ENCODE measurements around the gene LEKR1.
"Not testable (repeated sequence)": the region's sequence is repeated elsewhere in the genome, so short reads cannot be mapped to it uniquely, and the experiment has no call there.

The LEKR1 gene

GRCh38 chr3:156908398-156908797 lies 82.2 kb downstream of the LEKR1 start:
- no peak for DNase-seq (ENCODE audit: low spot score)

DNA sequence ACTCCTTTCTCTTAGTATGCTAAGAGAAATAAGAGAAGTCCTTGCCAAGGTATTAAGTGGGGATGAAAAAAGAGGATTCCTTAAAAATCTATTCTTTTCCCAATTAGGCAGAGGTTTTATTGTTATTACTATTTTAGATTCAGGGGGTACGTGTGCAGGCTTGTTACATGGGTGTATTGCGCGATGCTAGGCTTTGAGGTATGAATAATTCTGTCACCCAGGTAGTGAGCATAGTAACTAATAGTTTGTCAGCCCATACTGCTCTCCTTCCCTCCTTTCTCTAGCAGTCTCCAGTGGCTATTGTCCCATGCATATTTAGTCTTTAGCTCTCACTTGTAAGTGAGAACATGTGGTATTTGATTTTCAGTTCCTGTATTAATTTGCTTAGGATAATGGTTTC lies 83.9 kb downstream of the LEKR1 start:
- DNase-seq (ENCODE audit: low spot score): no peak

DNA sequence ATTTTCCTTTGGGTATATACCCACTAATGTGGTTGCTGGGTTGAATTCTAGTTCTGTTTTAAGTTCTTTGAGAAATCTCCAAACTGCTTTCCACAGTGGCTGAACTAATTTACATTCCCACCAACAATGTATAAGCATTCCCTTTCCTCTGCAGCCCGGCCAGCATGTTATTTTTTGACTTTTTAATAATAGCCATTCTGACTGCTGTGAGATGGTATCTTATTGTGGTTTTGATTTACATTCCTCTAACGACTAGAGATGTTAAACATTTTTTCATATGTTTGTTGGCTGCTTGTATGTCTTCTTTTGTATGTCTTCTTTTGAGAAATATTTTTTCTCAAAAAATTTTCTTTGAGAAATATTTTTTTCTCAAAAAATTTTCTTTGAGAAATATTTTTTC lies 84.7 kb downstream of the LEKR1 start:
- not testable (repeated sequence) for DNase-seq (ENCODE audit: low spot score)

DNA sequence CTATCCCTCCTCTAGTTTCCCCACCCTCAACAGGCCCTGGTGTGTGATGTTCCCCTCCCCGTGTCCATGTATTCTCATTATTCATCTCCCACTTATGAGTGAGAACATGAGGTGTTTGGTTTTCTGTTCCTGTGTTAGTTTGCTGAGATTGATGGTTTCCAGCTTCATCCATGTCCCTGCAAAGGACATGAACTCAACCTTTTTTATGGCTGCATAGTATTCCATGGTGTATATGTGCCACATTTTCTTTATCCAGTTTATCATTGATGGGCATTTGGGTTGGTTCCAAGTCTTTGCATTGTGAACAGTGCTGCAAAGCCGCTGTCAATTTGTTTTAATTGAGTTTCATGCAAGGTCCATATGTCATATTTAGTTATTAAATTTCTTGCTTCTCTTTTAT lies 88.1 kb downstream of the LEKR1 start:
- DNase-seq (ENCODE audit: low spot score): not testable (repeated sequence)

DNA sequence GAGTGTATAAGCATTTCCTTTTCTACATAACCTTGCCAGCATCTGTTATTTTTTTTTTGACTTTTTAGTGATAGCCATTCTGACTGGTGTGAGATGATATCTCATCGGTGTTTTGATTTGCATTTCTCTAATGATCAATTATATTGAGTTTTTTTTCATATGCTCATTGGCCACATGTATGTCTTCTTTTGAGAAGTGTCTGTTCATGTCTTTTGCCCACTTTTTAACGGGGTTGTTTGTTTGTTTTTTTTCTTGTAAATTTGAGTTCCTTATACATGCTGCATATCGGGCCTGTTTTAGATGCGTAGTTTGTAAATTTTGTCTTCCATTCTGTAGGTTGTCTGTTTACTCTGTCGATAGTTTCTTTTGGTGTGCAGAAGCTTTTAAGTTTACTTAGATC lies 89.2 kb downstream of the LEKR1 start:
- no peak for DNase-seq (ENCODE audit: low spot score)

- DNase-seq (ENCODE audit: low spot score): no peak
These were observed 92.6 kb downstream of the LEKR1 start for GRCh38 chr3:156918746-156919145.

- no peak for DNase-seq (ENCODE audit: low spot score)
These were observed 93.7 kb downstream of the LEKR1 start for GRCh38 chr3:156919818-156920217.

DNA sequence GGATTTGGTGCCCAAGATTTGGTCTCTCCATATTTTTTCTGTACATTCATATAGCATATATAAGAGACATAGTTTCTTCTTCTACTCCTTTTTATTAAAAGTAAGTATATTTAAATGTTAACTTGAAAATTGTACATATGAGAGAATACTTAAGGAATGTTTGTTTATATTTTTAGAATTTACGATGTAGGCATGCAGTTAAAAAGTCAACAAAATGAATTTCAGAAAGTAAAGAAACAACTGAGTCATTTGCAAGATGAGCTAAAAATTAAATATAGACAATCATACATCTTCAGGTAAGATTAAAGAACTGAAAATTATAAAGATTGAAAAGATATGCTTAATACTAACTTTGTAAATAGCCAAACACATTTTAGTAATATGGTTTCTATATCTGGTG lies 94.2 kb downstream of the LEKR1 start:
- no peak for DNase-seq (ENCODE audit: low spot score)

GRCh38 chr3:156923349-156923748 lies 97.2 kb downstream of the LEKR1 start:
- no peak for DNase-seq (ENCODE audit: low spot score)

- DNase-seq (ENCODE audit: low spot score): no peak
These were observed 112.6 kb downstream of the LEKR1 start for GRCh38 chr3:156938724-156939123.

DNA sequence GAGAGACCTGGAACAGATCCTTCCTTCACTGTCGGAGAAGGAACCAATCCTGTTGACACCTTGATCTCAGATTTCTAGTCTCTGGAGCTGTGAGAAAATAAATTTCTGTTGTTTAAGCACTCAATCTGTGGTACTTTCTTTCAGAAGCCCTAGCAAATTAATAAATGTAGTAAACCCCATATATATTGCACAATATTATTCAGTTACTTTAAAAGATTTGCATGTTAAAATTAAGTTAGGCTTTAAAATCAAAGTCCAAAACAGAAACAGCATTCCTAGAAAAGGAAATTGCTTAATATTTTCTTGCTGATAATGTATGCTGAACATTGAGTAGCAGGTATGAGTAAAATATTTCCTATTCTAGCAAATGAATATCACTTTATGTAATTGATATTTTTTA lies 113.2 kb downstream of the LEKR1 start:
- no peak for DNase-seq (ENCODE audit: low spot score)

DNA sequence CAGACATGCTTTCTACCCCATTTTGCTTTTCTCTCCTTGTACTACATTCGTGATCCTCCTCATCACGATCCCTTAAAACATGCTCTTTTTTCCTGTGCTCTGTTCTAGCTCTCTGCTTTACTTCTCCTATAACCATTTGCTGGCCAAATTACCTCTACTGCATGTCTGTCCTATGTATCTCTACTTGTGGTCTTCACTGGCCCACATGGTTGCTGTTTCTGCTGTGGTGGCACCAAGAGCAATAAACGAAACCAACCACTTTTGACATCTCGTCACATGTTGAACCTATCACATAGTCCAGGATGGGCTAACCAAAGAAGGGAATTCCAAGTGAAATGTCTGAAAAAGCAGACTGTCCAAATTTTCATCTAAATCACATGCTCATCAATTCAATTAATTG lies 115.2 kb downstream of the LEKR1 start:
- DNase-seq (ENCODE audit: low spot score): no peak

GRCh38 chr3:156948402-156949210 lies 122.5 kb downstream of the LEKR1 start:
- DNase-seq (ENCODE audit: low spot score): no peak

DNA sequence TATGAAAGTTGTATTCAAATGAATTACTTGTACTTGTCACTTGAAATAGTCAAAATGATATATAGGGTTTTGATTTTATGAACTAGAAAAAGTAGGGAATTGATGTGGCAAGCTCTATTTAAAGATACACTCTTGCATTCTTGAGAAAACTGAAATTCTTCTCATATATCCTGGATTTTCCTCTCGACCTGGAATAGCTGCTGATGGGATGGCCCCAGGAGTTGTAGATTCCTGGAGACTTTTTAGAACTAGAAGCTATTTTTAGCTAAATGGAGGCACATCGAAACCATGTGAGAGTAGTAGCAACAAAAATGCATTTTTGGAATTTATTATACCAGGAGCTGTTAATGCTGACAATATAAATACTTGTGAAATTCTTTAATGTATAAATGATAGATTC lies 125.9 kb downstream of the LEKR1 start:
- no peak for DNase-seq (ENCODE audit: low spot score)

GRCh38 chr3:156957715-156958114 lies 131.6 kb downstream of the LEKR1 start:
- no peak for DNase-seq (ENCODE audit: low spot score)

GRCh38 chr3:156963096-156963495 lies 136.9 kb downstream of the LEKR1 start:
- DNase-seq (ENCODE audit: low spot score): no peak

DNA sequence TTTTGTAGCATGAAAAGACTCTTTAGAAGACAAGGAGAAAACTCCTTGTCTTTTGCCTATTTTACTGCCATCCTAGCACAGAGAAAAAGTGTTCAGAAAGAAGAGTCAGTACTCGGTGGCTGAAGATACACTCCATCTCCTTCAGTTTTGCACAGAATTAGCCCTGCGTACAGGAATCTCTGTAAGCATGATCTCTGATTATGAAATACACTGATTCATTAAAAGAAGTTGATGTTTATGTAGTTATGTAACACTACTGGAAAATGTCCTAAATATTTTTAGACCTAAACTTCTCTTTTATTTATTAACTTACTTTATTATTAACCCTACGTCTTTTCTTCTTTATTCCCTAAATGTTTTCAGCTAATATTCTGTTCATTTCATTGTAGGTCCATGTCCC lies 138.4 kb downstream of the LEKR1 start:
- DNase-seq (ENCODE audit: low spot score): no peak

DNA sequence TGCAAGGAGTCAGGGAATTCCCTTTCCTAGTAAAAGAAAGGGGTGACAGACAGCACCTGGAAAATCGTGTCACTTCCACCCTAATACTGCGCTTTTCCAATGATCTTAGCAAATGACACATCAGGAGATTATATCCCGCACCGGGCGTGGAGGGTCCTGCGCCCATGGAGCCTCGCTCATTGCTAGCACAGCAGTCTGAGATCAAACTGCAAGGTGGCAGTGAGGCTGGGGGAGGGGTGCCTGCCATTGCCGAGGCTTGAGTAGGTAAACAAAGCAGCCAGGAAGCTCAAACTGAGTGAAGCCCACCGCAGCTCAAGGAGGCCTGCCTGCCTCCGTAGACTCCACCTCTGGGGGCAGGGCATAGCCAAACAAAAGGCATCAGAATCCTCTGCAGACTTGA lies 140.2 kb downstream of the LEKR1 start:
- DNase-seq (ENCODE audit: low spot score): not testable (repeated sequence)

- no peak for DNase-seq (ENCODE audit: low spot score)
These were observed 147.8 kb downstream of the LEKR1 start for GRCh38 chr3:156973954-156974353.

GRCh38 chr3:156974931-156975330 lies 148.8 kb downstream of the LEKR1 start:
- DNase-seq (ENCODE audit: low spot score): no peak

DNA sequence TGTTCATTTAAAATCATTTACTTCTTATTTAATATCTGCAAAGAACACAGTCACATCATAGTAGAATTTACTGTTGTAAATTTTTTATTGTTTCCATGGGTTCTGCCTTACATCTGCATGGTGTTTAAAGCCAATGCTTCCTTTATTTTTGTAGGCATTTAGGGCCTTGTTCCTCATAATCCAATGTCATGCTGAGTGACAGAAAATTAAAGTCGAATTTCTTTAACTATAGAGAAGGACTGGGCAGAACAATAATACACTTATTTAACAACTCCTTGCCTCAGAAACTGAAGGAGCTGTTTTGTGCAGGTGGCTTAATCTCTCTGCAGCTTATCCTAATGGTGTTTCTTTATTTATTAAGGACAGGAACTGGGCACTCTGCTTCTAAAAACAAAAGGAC lies 149.6 kb downstream of the LEKR1 start:
- DNase-seq (ENCODE audit: low spot score): no peak

- peak; percentile 2 for DNase-seq (ENCODE audit: low spot score)
These were observed 150.8 kb downstream of the LEKR1 start for GRCh38 chr3:156976933-156977332.

DNA sequence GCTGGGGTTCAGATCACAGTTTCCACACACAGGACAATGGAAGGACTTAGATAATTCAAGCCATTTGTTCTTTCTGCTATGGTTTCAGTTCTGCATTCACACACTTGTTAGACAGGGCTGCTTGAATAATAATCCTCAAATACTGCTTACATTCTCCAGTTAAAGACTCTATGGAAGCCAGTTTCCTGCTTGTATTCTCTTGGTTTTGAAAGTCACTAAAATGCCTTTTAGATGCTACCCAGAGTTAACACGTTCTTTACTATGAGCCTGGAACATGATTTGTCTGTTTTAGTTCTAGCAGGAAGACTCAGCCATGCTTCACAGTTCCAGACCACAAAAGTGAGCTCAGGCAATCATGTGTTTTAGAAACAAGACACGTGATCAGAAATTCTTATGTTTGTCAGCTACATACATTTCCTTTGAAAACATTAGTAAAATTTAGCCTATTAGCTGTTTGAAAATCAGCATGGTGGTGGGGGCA lies 152.4 kb downstream of the LEKR1 start:
- DNase-seq (ENCODE audit: low spot score): peak; percentile 40

GRCh38 chr3:156981005-156981404 lies 154.9 kb downstream of the LEKR1 start:
- DNase-seq (ENCODE audit: low spot score): no peak

Data from globus pallidus (tissue), 1 donor.